Esophagus squamous epithelium (tissue), 5 donors: ENCODE data around the gene CTNND2. TPM values are rescaled to one million over a fixed set of nuclear protein-coding genes. Genes with fewer than 3 reads are reported as not detected.

Experiments used
- DNase-seq: peaks from one replicate; lab custom pipeline; 2025; lab: John Stamatoyannopoulos, UW
- H3K27ac ChIP-seq, 4 donors: fragments of 200-600 bp; sonication (generic); one replicate each; pipeline ENCODE4 v1.5.1; 2016 to 2019; ENCODE audit warnings: mild to moderate bottlenecking in 1 of 4
- H3K27me3 ChIP-seq, 4 donors: fragments of 200-600 bp; sonication (generic); 1 replicate in 3 of 4; 2 replicates in 1 of 4; pipeline versions ENCODE4 v1.5.1 to v1.6.0; 2017 to 2021; ENCODE audit warnings: antibody characterized with exemption in 1 of 4
- H3K36me3 ChIP-seq, 3 donors: fragments of 200-600 bp; sonication (generic); one replicate each; pipeline ENCODE4 v1.5.1; 2016 to 2019
- H3K4me1 ChIP-seq, 3 donors: fragments of 200-600 bp; sonication (generic); one replicate each; pipeline ENCODE4 v1.5.1; 2017 to 2019
- H3K4me3 ChIP-seq, 4 donors: fragments of 200-600 bp; sonication (generic); 1 replicate in 3 of 4; 2 replicates in 1 of 4; pipeline ENCODE4 v1.5.1; 2016 to 2019; ENCODE audit warnings: mild to moderate bottlenecking in 2 of 4, moderate library complexity in 1 of 4
- H3K9me3 ChIP-seq, 3 donors: fragments of 200-600 bp; sonication (generic); one replicate each; pipeline ENCODE4 v1.5.1; 2016 to 2019
- POLR2A ChIP-seq, 4 donors: fragments of 450-650 bp; IDR thresholded peaks; one replicate each; pipeline ENCODE4 v1.6.1; 2017; ENCODE audit warnings: antibody characterized with exemption in 4 of 4, mild to moderate bottlenecking in 4 of 4, moderate library complexity in 3 of 4
- WGBS, 2 donors: methylation state at CpG; one replicate each; pipeline ENCODE4 v1.1.5; 2018; 5-methylcytosine and 5-hydroxymethylcytosine counted together
- intact Hi-C: fragments of 100-400 bp; cut with DNase I; formaldehyde crosslinking; loops from one replicate; pipeline ENCODE4 v1.15.0; 2022
- total RNA-seq, 4 donors: library from RNA; depleted of rRNA; stranded (reverse); fragments of >200 nt; gene quantifications; one replicate each; pipeline ENCODE4 v1.1.0, GENCODE V29; 2016
- TF ChIP-seq, protein P1 (sequence below), 6 experiments: fragments of 450-650 bp in 4 of 6; fragments of 200-600 bp in 2 of 6; sonication (generic) in 2 of 6; IDR thresholded peaks; one replicate each; pipeline ENCODE4 v1.5.1; 2016 to 2019; ENCODE audit warnings: antibody characterized with exemption in 6 of 6, mild to moderate bottlenecking in 4 of 6, moderate library complexity in 4 of 6
- donor health status: DM: yes; HTN: yes; CAD: no.

Gene CTNND2
- total RNA-seq, 4 donors from 2014 or later = 0.38 to 0.50 TPM; not detected in 2

DNA sequence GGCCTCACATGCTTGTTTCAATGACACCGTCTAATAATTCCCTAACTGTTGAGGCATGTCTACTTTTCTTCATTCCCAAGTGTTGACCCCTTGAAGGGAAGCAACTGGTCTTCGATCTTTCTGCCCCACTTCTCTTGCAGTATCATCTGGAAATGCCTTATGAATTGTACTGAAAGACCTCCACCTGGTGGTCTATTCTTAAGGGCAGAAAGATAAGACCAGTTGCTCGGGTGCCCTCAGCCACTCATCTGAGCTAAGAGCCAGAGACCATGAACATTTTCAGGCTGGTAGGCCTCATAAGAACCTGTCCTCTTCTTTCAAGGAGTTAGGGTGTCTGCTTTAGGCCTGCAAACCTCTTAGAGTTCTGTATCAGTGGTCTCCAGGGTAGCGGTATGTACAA, 542.5 kb downstream of the CTNND2 start:
- intact Hi-C loops = no loop called here
- no peak for DNase-seq
- Histone ChIP-seq H3K4me3 (no peak overlapping the region), H3K27me3 (no peaks in the 10 kb centered on the region), H3K27ac (no peak overlapping the region), H3K36me3 (no peaks in the 10 kb centered on the region), H3K4me1 (no peaks in the 10 kb centered on the region), H3K9me3 (no peaks in the 10 kb centered on the region)
- TF ChIP-seq, protein P1, sequence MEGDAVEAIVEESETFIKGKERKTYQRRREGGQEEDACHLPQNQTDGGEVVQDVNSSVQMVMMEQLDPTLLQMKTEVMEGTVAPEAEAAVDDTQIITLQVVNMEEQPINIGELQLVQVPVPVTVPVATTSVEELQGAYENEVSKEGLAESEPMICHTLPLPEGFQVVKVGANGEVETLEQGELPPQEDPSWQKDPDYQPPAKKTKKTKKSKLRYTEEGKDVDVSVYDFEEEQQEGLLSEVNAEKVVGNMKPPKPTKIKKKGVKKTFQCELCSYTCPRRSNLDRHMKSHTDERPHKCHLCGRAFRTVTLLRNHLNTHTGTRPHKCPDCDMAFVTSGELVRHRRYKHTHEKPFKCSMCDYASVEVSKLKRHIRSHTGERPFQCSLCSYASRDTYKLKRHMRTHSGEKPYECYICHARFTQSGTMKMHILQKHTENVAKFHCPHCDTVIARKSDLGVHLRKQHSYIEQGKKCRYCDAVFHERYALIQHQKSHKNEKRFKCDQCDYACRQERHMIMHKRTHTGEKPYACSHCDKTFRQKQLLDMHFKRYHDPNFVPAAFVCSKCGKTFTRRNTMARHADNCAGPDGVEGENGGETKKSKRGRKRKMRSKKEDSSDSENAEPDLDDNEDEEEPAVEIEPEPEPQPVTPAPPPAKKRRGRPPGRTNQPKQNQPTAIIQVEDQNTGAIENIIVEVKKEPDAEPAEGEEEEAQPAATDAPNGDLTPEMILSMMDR (IDR thresholded peaks at IDR 0.05) = no peak
- no peak for TF ChIP-seq POLR2A (IDR thresholded peaks at IDR 0.05)
- WGBS, 2 donors = 46 to 72% methylated on average over 4 of the region's 4 CpGs

DNA sequence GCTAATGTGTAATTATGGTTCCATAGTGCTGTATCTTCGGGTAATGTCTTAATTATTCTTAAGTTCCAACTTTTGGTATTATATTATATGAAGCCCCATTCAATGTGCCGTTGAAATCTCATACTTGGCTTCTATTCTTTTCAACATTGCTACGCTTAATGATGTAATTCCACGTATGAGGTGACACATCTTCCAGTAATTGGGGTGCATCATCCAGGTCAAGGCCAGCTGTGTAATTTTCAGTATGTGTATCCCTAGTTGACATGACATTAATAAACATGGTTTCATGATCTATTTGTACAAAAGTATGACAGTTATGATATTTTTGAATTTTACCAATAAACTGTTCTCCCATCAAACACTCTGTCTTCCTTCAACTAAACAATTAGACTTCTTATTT, 546.3 kb downstream of the CTNND2 start:
- H3K27me3 ChIP-seq = no peaks in the 10 kb centered on the region
- DNase-seq = no peak
- 60 to 79% methylated on average over 4 of the region's 4 CpGs for WGBS, 2 donors
- H3K4me3 ChIP-seq = no peak overlapping the region
- H3K27ac ChIP-seq = no peak overlapping the region
- H3K4me1 ChIP-seq = no peaks in the 10 kb centered on the region
- no peaks in the 10 kb centered on the region for H3K36me3 ChIP-seq
- no peaks in the 10 kb centered on the region for H3K9me3 ChIP-seq
- intact Hi-C loops = no loop called here
- TF ChIP-seq, protein P1 (IDR thresholded peaks at IDR 0.05) = no peak
- TF ChIP-seq POLR2A (IDR thresholded peaks at IDR 0.05) = no peak

- Histone ChIP-seq H3K4me3 (no peak overlapping the region), H3K27me3 (no peaks in the 10 kb centered on the region), H3K36me3 (no peaks in the 10 kb centered on the region), H3K27ac (no peak overlapping the region), H3K9me3 (no peaks in the 10 kb centered on the region), H3K4me1 (no peaks in the 10 kb centered on the region)
- no peak for TF ChIP-seq POLR2A (IDR thresholded peaks at IDR 0.05)
- TF ChIP-seq, protein P1 (IDR thresholded peaks at IDR 0.05) = no peak
- intact Hi-C loops = no loop called here
- no peak for DNase-seq
These were observed 548.8 kb downstream of the CTNND2 start for GRCh38 chr5:11355491-11355890.

DNA sequence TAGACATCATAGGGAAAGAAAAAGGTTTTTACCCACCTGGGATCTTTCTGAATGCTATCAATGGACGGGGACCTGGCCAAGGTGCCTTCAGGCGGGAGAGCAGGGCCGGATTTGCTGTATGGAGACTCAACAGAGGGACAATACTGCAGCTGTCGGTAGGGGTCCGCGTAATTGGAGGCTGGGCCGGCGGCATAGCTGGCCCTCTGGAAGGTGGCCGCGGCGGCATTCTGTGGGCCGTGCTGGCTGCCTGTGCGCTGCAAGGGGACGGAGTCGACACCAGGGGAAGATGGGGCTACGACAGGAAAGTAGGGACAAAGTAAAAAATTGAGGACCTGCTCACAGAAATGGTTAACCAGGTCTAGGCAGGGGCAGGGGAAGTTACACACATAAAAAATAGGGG, 557.9 kb downstream of the CTNND2 start:
- Histone ChIP-seq H3K27ac (no peak overlapping the region), H3K36me3 (no peaks in the 10 kb centered on the region), H3K4me1 (no peaks in the 10 kb centered on the region), H3K4me3 (no peak overlapping the region), H3K9me3 (no peaks in the 10 kb centered on the region), H3K27me3 (no peaks in the 10 kb centered on the region)
- TF ChIP-seq POLR2A (IDR thresholded peaks at IDR 0.05) = no peak
- TF ChIP-seq, protein P1 (IDR thresholded peaks at IDR 0.05) = no peak
- intact Hi-C loops = no loop called here
- 79 to 80% methylated on average over 14 of the region's 16 CpGs for WGBS, 2 donors
- DNase-seq = no peak

- intact Hi-C loops = no loop called here
- 63 to 73% methylated on average over 3 of the region's 3 CpGs for WGBS, 2 donors
- Histone ChIP-seq H3K4me3 (no peak overlapping the region), H3K27me3 (no peaks in the 10 kb centered on the region), H3K4me1 (no peaks in the 10 kb centered on the region), H3K27ac (no peak overlapping the region), H3K36me3 (no peaks in the 10 kb centered on the region), H3K9me3 (no peaks in the 10 kb centered on the region)
- DNase-seq = no peak
- TF ChIP-seq, protein P1 (IDR thresholded peaks at IDR 0.05) = no peak
- no peak for TF ChIP-seq POLR2A (IDR thresholded peaks at IDR 0.05)
These were observed 568.1 kb downstream of the CTNND2 start for GRCh38 chr5:11335881-11336760.
